Activated T-cell treated with anti-CD3 and anti-CD28 coated beads, Interleukin-2, amount 50 U/mL, for 48 hours (primary cell): ENCODE measurements around the gene TAS2R38.

Source experiments
- DNase-seq, 2 experiments: peaks; one replicate each; pipeline ENCODE4 v3.0.0-alpha.2; 2020

The TAS2R38 gene

DNA sequence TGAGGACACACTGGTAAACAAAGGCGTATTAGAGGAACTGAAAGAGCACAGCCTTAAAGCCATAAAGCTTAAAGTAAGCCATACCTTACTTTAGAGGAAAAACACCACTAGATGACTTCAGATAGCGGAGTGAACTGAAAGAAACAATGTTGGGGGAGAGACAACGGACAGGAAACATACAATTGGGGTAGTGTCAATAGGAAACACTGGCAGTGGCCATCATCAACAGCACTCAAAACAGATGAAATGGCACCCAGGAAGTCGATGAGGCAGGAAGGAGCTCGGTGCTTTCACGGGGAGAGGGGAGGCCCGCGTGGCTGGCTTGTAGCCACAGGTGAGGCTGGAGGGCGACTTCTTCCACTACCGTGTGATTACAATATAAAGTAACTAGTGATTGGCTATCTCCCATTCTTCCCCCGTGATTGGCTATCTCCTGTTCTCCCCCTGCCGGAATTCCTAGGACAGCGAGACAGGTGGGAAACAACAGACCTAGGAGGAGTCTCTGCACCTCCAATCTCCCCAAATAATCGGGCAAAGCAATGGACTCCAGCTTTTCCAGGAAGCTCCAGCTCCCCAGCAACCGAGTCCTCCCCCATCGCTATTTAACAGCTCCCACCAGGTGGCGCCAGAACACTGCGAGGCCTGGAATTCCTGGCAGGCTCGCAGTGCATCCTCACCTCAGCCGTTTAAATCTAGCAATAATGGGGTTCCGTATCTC is 2.4 kb upstream of the TAS2R38 start:
- peak; percentile 84 to 85 for DNase-seq

DNA sequence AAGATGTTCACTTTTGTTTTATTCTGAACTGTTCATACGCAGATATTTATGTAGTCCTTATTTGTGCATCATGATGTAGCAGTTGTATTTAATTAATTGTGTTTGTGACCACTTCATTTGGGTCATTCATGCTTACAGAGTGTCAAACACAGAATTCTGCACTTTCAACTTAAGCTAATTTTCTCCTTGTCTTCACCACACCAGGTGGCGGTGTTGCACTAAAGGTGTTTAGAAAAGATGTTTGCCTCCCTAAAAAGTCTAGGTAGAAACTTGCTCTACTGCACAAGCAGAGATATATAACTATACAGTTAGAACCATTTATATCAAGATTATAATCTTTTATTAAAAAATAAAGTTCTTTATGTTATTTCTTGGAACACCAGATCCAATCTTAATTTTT is 1.3 kb upstream of the TAS2R38 start:
- DNase-seq = no peak

DNA sequence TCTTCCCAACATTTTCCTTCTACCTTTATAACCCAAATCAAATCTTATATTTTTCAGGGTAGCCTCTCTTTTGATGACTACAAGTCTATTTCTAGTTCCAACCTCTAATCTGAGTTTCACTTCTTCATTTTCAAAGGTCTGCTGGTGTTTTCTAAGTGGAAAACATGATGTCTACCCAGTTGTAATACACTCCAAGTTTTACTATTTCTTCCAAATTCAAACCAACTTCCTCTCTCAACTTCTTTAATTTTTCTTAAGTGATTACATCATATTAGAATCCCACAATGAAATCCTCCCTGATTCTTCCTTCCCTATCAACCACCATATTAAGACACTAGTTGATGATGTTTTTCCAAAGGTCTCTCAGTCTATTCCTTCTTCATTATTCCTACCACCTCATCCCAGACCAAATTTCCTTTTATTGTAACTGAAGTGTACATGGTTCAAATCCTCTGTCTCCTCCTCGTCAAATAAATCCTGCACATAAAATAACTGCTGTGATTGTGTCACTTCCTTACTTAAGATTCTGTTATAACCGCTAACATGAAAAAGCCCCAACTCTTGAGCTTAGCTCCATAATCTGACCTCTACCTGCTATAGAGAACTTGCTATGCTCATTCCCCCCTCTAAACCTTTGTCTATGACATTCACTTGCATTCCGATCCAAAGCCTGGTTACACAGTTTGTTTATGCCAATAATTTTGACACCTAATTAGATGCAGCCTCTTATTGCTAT is 12.7 kb downstream of the TAS2R38 start:
- no peak for DNase-seq

DNA sequence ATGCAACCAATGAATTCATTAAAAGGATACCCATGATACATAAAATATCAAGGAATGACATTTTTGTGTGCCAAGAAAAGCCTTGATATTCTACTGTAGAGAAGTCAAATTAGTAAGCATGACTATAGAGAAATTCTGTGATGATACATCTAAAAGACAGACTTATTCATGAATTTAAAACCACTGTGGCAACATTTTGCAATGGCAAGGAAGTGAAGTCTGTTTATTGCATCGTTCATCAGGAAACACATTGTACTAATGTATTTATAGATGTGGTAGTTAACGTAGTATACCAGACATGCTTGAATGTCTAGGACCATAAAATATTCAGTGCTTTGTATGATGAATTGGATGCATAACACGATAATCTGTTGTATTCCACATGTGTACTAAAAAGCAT is 17.5 kb downstream of the TAS2R38 start:
- no peak for DNase-seq

DNA sequence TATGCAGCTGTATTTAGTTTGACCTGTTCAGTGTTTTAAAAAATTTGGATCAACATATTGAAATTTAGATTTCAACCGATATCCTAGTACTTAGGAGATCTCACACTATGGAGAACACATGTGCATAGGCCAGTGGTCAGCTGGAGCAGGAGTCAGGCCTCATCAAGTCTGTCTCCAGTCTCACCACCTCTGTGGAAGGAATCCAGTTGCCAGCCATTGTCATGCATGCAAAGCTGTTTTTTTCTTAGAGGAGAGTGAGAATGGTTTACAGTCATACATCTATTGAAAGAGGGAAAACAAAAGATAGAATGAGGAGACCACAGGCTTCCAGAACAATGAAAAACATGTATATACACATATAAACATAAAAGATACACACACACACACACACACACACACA is 19.2 kb downstream of the TAS2R38 start:
- DNase-seq = no peak

DNA sequence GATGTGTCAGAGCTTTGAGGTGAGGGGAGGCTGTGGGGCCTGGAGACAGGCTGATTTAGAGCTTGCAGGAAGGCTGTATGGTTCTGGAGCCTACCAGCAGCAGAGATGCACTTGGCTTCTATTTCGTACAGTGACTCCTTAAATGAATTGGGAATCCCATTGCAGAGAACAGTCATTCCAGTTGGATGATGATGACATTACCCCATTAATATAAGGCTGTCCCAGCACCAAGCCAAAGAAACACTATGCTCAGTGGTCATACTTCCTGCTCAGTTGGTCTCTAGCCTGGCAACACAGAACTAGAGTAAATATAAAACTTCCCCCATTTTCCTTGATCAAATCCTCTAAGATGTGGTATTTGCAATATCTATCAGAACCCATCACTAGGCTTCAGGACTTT is 21.1 kb downstream of the TAS2R38 start:
- no peak for DNase-seq

DNA sequence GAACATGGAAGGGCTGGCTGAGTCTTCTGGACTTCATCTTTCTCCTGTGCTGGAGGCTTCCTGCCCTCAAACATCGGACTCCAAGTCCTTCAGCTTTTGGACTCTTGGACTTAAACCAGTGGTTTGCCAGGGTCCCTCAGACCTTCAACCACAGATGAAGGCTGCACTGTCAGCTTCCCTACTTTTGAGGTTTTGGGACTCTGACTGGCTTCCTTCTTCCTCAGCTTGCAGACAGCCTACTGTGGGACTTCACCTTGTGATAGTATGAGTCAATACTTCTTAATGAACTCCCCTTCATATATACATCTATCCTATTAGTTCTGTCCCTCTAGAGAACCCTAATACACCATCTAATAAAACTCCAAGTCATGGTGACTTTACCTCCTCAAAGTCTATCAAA is 22.8 kb downstream of the TAS2R38 start:
- no peak for DNase-seq

DNA sequence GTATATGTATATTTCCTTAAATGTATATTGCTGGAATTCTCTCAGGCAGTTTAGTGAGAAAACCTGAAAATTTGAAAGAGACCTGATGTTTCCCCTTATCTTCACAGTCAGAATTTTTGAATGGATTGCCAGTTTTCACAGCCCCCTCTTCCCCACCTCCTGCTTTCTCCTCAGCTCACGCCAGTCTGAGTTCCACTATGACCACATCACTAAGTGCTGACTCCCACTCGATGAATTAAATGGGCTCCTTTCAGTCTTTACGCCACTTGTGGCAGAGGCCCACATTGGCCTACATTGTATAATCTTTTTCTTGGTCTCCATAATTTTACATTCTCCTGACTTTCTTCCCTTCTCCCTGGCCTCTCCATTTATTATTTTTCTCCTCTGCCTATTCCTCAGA is 23.7 kb downstream of the TAS2R38 start:
- DNase-seq = no peak

DNA sequence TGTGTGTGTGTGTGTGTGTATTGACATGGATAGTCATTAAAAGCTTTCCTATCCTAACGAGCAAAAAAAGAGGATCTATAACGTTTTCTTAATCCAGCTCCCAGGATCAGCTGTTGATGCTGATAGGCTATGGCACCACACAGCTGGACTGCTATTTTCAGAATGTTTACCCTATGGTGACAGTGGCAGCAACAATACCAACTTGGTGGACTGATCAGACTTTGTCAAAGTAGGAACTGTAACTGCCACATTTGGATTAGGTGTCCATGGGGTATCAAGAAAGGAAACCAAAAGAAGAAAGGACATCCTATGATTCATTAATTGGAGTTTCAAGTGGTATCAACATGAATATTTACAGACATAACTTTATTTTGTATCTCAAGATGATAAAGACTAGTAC is 24.1 kb downstream of the TAS2R38 start:
- DNase-seq = no peak

DNA sequence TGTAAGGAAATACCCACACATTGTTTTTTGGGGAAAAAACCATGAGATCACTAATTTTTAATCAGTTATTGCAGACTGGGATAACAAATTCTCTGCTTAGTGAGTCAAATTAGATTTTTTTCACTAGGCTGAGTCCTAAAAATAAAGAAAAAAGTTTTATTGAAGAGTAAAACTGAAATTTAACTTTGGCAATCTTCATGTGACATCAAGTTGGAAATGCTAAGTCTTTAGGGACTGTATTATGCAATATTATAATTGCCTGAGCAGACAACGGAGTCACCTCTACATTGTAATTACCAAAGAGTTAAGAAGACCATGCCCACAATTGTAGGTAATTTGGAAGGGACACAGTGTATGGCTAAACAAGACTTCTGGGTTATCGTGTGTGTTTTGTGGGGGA is 24.6 kb downstream of the TAS2R38 start:
- DNase-seq = no peak

DNA sequence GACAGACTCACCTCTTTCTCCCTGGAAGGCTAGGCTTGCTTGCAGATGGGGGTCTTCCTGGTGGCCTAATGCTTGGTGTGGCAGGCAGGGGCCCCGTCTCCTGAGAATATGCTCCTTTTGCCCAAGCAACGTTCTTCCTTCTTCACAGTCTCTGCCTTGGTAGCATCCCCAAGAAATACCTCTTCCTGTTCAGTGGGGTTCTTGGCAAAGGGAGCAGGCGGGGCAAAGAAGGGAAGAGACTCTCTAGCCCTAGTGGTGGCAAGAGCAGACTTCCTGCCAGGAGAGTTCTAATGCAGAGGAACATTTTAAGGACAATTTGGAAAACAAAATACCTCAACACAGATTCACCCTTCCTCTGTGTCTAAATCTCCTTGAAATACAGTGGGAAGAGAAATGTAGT is 26.8 kb downstream of the TAS2R38 start, which contains the start of gene CLEC5A:
TSS of gene CLEC5A (minus strand) at position 179 of the 400 bp plus-strand sequence. CDS start 682 bp downstream, outside the sequence.
- DNase-seq = no peak

DNA sequence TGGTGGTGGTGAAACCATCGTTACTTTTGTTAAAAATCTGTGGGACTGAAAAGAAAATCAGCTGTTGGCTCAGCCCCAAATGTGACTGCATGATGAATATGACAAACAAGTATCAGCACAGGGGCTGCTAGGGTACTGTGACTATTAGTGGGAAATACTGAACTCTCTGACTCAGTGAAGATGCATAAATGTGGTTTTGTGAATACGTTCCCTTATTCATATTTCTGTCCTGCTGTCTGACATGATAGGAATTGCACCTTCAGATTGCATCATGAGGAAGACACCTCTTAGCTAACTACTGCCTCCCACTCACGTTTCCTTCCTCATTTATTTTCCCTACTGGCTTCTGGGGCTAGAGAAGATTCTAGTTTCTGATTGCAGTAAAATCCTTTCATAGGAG is 28.2 kb downstream of the TAS2R38 start:
- DNase-seq = no peak

DNA sequence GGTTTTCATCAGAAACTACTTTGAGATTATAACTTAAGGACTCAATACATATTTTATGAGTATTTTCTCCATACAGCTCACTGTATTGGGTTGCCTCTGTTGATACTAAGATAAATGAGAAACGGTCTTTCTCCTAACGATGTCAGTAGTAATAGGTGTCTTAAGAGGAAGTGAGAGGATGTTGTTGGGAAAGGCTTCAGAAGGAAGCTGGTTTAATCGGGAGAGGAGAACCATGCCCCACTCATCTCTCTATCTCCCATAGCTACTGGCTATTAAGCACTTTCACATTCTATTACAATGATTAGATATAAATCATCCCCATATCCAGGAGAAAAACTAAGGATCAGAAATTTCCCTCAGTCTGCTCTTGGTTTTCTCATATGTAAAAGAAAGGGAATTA is 28.8 kb downstream of the TAS2R38 start:
- no peak for DNase-seq

DNA sequence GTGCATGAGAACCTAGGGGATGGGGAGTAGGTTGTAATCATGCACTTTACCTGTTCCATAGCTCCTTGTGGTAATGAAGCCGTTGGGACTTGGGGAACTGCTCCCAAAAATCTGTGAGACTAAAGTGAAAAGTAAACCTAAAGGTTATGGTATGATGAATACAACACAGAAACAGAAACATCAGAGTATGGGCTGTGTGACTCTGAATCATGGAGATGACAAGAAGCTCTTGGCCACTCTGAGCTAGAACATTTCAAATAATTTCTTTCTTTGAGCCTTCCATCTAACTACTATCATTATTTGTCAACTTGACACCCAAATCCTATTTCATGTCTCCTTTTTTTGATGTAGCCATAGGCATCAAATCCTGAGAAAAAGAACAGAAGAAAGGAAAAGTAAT is 29.7 kb downstream of the TAS2R38 start:
- DNase-seq = no peak

DNA sequence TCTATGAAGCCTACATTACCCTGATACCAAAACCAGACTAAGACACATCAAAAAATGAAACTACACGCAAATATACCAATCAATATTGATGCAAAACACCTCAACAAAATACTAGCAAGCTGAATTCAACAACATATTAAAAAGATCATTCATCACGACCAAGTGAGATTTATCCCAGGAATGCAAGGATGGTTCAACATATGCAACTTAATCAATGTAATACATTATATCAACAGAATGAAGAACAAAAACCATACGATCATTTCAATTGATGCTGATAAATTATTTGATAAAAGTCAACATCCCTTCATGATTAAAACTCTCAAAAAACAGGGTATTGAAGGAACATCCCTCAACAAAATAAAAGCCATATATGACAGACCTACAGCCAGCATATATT is 32.5 kb downstream of the TAS2R38 start:
- no peak for DNase-seq

DNA sequence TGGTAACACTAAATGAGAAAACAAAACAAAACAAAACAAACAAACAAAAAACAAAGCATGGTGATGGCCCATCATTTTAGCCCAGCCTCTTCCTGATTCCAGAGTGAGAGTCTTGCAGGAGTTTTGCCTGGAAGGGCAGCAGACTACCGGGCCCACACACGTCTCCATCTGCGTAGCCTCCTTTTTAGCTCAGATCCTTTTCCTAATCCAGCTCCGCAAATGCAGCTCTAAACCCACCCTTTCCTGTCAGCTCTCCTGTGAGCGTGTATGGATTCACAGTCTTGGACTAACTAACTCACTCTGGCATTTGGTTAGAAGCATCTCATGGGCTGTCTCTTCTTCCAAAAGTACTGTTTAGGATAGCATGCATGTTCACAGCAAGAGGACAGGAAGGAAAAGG is 43.4 kb downstream of the TAS2R38 start:
- no peak for DNase-seq

DNA sequence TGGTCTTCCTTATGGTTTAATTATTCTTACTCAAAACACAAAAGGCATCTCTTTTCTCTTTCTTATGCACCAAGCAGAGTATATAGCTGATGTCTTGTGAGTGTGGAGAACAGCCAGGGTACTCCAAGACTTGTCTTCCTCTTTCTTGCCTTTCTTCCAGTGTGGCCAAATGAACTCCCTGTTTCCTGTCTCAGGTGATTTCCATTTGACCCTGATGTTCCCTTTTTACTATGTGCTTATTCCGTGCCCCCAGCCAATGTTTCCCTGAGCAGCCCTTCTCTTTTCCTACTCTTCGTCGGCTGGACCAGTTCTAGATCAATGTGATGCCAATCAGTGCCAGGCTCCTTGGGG is 44.8 kb downstream of the TAS2R38 start:
- DNase-seq = no peak

DNA sequence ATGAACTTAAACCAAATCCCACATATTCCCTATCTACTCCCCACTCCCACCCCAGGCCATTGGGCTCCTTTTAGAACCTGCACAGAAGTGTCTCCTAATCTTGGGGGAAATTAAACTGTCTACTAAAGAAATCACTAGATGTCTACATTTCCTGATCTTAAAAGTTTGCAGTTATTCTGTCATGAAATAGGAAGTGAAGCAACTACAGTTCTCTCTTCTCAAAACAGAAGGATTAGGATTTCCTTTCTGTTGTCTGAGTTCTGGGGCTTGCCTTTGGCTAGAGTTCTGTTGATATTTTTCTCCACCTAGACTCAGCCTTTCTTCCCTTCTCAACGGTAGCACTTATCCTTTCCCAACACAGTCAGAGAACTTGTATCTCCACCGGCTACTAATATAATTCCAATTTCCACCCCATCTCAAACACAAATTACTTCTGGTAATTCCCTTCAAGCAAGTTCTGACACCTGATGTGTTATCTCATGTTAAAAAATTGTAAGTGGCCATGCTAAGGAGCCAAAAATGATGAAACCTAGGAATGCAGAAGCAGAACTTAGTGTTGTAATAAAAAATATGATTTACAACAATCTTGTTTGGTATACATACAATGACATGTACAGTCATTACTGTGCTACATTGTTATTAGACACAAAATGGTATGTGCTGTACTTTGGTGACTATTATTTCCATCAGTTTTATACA is 45.3 kb downstream of the TAS2R38 start:
- no peak for DNase-seq
